NCI-H146 (cell line): ENCODE data around the gene SSR1.
"Not testable (repeated sequence)": the region's sequence is repeated elsewhere in the genome, so short reads cannot be mapped to it uniquely, and the experiment has no call there.

Experiments
- DNase-seq: peaks from one replicate; lab custom pipeline; 2025; lab: John Stamatoyannopoulos, UW

SSR1 gene

GRCh38 chr6:7276199-7276524, 36.8 kb downstream of the SSR1 start:
- DNase-seq: no peak

- not testable (repeated sequence) for DNase-seq
Measured at GRCh38 chr6:7274525-7274924, 38.5 kb downstream of the SSR1 start.

GRCh38 chr6:7273709-7274108, 39.3 kb downstream of the SSR1 start:
- DNase-seq: no peak

GRCh38 chr6:7271205-7271534, 41.8 kb downstream of the SSR1 start:
- DNase-seq: no peak

GRCh38 chr6:7270320-7271204, 42.4 kb downstream of the SSR1 start:
- DNase-seq: no peak

- DNase-seq: no peak
Measured at GRCh38 chr6:7269816-7270215, 43.2 kb downstream of the SSR1 start.

- no peak for DNase-seq
Measured at GRCh38 chr6:7268816-7269555, 44.0 kb downstream of the SSR1 start.

GRCh38 chr6:7268362-7268761, 44.6 kb downstream of the SSR1 start:
- no peak for DNase-seq

GRCh38 chr6:7267466-7268091, 45.4 kb downstream of the SSR1 start:
- no peak for DNase-seq

- no peak for DNase-seq
Measured at GRCh38 chr6:7267071-7267465, 45.9 kb downstream of the SSR1 start.

GRCh38 chr6:7265385-7265726, 47.6 kb downstream of the SSR1 start:
- DNase-seq: not testable (repeated sequence)

GRCh38 chr6:7264686-7265384, 48.2 kb downstream of the SSR1 start:
- DNase-seq: no peak

- no peak for DNase-seq
Measured at GRCh38 chr6:7264041-7264440, 49.0 kb downstream of the SSR1 start.

- not testable (repeated sequence) for DNase-seq
Measured at GRCh38 chr6:7263519-7263805, 49.5 kb downstream of the SSR1 start.

- DNase-seq: no peak
Measured at GRCh38 chr6:7262746-7263518, 50.1 kb downstream of the SSR1 start.

- DNase-seq: peak; percentile 95
Measured at GRCh38 chr6:7261852-7262461, 51.0 kb downstream of the SSR1 start.

- peak; percentile 92 for DNase-seq
Measured at GRCh38 chr6:7261032-7261841, 51.8 kb downstream of the SSR1 start.

GRCh38 chr6:7260291-7261031, 52.5 kb downstream of the SSR1 start:
- peak; percentile 38 for DNase-seq

GRCh38 chr6:7258231-7258763, 54.7 kb downstream of the SSR1 start:
- DNase-seq: no peak
